AG09319 (cell line): ENCODE results near the gene RIC1.
"Not testable (repeated sequence)": the region's sequence is repeated elsewhere in the genome, so short reads cannot be mapped to it uniquely, and the experiment has no call there.

ENCODE experiments used
- DNase-seq: peaks from one replicate; pipeline ENCODE4 v3.0.0-alpha.2; 2010; ENCODE audit warnings: low read depth; ENCODE audit errors: extremely low read depth
- CTCF ChIP-seq: IDR thresholded peaks from 2 replicates; pipeline ENCODE4 v1.5.1; 2011; ENCODE audit warnings: low read depth, mild to moderate bottlenecking, inconsistent platforms, low read length, moderate library complexity

The RIC1 gene

DNA sequence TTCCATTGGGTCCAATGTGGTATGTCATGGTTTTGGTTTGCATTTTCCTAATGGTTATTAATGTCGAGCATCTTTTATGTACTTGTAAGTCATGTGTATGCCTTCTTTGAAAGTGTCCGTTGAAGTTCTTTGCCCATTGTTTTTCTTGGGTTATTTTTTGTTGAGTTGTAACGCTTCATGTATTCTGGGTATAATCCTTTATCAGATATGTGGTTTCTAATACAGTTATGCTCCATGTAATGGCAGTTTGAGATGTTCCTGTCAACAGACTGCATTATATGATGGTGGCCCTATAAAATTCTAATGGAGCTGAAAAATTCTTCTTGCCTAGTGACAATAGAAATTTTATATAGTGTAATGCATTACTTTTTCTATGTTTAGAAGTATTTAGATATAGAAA lies 17.2 kb downstream of the RIC1 start:
- TF ChIP-seq CTCF = no peak
- no peak for DNase-seq

DNA sequence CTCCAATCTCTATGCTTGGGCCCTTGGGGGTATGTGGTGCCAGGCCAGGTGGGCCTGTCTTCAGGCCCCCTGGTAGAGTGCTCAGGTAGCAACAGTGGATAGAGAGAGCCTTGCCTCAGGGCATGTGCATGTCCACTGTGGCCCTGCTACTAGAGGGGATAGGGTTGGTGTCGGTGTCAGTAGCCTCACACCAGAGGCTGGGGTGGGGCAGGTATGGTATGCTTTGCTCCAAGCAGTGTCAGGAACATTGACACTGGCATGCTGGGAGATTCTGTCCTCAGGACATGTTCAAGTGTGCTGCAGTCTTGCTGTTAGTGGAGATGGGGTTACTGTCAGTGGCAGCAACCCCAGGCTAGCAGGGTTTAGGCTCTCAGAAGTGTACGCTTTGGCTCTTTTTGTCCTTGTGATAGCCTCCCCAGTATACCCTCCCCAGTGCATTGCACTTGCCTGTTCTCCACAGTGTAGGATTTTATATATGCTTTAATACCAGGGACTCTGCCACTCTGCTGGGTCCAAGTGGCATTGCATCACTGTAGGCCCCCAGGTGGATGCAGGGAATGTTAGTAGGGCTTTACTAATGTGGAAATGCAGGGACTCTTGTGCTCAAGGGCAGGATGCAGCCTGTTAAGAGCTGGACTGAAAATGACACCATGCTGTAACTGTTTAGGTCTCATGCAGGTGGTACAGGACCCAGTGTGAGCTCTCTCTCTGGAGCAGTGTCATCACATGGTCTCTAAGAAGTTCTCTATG lies 21.6 kb downstream of the RIC1 start:
- DNase-seq = no peak
- no peak for TF ChIP-seq CTCF

DNA sequence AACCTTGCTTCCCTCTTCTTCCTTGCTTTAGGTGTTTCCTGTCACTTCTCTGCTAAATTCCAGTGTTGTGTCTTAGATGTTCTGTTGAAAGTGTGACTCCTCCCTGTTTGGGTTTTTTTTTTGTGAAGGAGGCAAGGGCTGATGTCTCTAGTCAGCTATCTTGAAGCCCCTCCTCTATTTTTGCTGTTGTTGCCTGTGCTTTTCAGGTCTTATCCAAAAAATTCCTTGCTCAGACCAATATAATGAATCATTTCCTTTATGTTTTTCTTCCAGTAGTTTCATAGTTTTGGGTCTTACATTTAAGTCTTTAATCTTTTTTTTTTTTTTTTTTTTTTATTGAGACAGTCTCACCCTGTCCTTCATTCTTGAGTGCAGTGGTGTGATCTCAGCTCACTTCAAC lies 22.3 kb downstream of the RIC1 start:
- TF ChIP-seq CTCF = no peak
- DNase-seq = no peak

GRCh38 chr9:5652821-5653220 lies 23.9 kb downstream of the RIC1 start:
- DNase-seq = no peak

GRCh38 chr9:5662804-5663203 lies 33.9 kb downstream of the RIC1 start:
- DNase-seq = not testable (repeated sequence)

More at GRCh38 chr9:5652821-5653220, 23.9 kb downstream of the RIC1 start:
- TF ChIP-seq CTCF = no peak

GRCh38 chr9:5665059-5665458 lies 36.2 kb downstream of the RIC1 start:
- DNase-seq = no peak
- no peak for TF ChIP-seq CTCF

DNA sequence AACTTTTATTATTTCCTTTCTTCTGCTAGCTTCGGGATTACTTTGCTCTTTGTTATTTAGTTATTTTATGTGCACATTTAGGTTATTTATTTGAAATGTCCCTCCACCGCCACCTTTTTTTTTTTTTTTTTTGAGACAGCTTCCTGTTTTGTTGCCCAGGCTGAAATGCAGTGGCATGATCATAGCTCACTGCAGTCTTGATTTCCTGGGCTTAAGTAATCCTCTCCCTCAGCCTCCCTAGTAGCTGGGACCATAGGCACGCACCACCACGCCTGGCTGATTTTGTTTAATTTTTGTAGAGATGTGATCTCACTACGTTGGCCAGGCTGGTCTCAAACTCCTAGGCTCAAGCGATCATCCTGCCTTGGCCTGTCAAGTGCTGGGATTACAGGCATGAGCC lies 38.5 kb downstream of the RIC1 start:
- DNase-seq = no peak
- no peak for TF ChIP-seq CTCF

GRCh38 chr9:5670079-5670478 lies 41.2 kb downstream of the RIC1 start:
- no peak for DNase-seq
- TF ChIP-seq CTCF = no peak
